NCI-H2081 treated with DMSO at 0.1 percent for 48 hours (cell line): ENCODE results near the gene TBR1.

Experiments used
- DNase-seq: peaks from one replicate; lab custom pipeline; 2025; lab: John Stamatoyannopoulos, UW

The TBR1 gene

DNA sequence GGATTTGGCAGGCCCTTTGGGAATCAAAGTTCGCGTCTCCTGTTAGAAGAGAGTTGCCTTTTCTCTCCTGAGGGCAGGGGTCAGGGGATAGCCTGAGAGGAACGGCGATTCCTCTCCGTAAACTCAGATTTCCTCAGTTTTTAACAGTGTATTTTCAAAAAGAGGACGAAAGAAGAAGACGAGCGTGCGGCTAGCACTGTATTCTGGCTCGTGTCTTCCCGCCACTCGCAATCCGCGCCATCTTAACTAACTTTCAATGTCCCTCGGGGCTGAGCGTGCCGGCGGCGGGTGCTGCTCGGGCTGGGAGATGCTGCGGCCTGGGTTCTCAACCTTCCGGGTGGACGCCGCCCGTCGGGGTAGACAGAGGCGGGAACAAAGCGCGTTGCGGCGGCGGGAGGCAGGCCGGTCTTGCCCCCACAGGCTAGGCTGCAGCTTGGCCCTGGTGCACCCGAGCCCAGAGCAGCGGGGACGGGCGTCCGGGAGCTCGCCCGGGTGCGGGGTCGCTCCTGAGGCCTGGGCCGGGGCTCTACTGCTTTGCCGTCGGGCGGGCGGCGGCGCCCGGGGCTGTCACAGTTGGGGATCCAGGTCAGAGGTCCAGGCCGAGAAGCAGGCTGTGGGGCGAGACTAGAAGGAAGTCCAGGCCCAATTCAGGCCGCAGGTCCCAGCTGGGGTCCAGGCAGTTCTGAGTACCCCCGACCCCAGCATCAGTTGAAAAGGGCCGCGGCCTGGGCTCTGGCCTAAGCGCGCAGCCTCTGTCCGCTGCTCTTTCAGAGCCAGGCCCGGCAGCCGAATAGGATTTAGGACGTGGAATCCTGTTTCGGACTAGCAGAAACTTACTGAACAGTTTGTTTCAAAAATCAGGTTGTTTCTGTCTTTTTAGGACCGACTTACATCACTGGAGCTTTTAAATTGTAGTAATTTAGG lies 11.8 kb downstream of the TBR1 start:
- DNase-seq, result no peak

GRCh38 chr2:161430386-161430785 lies 14.3 kb downstream of the TBR1 start:
- DNase-seq, result no peak

- DNase-seq, result no peak
These were observed 16.0 kb downstream of the TBR1 start for GRCh38 chr2:161432107-161432506.

DNA sequence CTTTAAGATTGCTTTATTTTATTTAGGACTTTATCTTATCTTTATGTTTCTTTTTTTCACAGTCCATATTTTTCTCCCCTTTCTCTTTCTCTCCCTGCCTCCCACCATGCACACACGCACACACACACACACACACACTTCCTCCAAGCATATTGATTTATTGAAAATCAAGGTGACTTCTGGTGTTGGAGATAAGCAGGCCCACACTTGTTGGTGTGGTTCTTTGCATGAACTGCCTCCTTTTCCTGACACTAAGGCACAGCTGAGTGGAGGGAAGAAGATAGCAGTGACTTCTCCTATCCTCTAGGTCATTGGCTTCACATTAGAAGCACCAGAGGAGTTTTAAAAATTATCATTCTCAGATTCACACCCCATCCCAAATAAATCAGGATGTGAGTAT lies 18.0 kb downstream of the TBR1 start:
- DNase-seq, result no peak

DNA sequence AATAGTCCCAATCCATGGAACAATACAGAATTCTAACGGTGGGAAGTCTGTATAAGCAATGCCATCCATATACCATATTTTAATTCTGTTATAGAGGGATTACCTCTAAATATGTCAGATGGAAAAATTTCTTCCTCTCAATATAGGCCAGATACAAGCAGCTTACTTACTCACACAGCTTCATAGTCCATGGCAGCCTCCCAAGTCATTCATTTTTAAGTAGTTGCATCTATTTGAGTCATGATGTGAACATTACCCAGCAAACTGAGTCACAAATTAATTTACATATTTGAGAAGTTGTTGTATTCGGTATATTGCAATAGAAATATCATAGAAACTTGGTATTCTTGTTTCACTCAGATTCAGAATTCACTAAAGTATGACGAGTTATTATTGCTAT lies 20.3 kb downstream of the TBR1 start:
- no peak for DNase-seq

DNA sequence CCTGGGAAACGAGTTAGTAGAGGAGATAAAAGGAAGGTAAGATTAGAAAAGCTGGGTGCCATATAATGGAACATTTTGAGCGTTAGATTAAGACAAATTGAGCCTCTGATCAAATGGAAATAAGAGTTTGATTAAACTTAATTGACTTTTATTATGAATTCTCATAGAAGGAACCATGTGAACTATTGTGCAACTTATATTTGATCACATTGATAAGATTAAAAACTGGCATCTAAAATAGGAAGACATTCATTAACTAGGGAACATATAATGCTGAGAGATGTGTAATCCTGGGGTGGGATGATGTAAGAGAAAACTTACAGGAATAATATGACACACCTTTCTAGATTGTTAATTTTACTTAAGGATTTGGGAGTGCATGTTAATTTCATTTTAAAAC lies 22.5 kb downstream of the TBR1 start:
- DNase-seq, result no peak

DNA sequence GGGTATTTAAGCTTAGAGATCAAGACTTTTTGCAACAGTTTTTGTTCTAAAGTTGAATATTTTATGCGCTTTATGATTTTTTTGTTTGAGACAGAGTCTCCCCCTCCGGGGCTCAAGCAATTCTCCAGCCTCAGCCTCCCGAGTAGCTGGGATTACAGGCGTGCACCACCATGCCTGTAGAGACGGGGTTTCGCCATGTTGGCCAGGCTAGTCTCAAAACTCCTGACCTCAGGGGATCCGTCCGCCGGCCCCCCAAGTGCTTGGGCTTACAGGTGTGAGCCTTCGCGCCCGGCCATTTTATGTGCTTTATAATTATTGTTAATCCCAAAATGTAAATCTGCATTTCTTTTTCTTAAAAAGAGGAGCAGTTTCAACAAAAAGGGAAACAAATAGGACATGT lies 29.0 kb downstream of the TBR1 start:
- no peak for DNase-seq

- no peak for DNase-seq
These were observed 32.3 kb downstream of the TBR1 start for GRCh38 chr2:161448431-161448830.

GRCh38 chr2:161471631-161472030 lies 55.5 kb downstream of the TBR1 start:
- DNase-seq, result no peak

DNA sequence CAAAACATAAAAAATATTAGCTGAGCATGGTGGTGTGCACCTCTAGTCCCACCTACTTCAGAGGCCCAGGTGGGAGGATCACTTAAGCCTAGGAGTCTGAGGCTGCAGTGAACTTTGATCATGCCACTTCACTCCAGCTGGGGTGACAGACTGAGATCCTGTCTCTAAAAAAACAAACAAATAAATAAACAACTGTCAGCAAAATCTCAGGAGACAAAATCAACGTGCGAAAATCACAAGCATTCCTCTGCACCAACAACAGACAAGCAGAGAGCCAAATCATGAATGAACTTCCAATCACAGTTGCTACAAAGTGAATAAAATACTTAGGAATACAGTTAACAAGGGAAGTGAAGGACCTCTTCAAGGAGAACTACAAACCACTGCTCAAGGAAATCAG lies 58.8 kb downstream of the TBR1 start:
- no peak for DNase-seq
